Epithelial cell of prostate (primary cell): ENCODE data around the gene CRLF3.
"Not testable (repeated sequence)": the region's sequence is repeated elsewhere in the genome, so short reads cannot be mapped to it uniquely, and the experiment has no call there.

Experiments
- DNase-seq: peaks from one replicate; pipeline ENCODE4 v3.0.0-alpha.2; 2011; ENCODE audit warnings: low read depth, low spot score
- H3K27ac ChIP-seq: fragments of 450-650 bp; 2 replicates; pipeline ENCODE4 v1.5.1; 2017; ENCODE audit warnings: mild to moderate bottlenecking

Gene CRLF3

DNA sequence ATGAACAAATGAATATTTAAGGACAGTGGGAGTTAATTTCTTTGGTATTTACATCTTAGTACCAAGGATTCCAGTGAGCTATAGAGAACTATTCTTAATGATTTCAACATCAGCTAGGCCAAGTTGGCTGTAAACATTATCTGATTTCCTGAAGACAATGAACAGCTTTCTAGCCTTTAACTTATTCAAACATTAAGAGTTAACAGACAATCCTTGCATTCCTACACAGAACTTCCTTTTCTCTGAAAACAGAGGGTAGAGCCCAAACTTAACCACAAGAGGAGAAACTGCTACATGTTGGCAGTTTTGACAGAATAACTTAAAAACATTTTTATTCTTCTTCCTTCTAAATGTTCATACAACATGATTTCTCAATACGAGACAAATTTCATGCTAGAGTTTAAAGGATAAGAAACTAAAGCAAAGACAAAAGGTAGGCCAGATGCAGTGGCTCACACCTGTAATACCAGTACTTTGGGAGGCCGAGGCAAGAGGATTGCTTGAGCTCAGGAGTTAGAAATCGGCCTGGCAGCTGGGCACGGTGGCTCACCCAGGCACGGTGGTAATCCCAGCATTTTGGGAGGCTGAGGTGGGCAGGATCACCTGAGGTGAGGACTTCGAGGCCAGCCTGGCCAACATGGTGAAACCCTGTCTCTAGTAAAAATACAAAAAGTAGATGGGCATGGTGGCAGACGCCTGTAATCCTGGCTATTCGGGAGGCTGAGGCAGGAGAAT is 4.4 kb downstream of the CRLF3 start:
- H3K27ac ChIP-seq: no peak overlapping the region
- DNase-seq: no peak

DNA sequence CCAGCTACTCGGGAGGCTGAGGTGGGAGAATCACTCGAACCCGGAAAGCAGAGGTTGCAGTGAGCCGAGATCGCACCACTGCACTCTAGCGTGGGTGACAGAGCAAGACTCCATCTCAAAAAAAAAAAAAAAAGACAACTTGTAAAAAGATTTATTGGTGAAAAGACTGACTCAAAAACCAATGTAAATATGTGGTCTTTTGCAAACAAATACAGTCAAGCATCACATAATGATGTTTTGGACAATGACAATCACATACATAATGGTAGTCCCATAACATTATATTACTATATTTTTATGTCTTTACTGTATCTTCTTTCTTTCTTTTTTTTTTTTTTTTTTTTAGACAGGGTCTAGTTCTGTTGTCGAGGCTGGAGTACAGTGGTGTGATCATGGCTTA is 8.3 kb downstream of the CRLF3 start:
- no peak overlapping the region for H3K27ac ChIP-seq
- no peak for DNase-seq

DNA sequence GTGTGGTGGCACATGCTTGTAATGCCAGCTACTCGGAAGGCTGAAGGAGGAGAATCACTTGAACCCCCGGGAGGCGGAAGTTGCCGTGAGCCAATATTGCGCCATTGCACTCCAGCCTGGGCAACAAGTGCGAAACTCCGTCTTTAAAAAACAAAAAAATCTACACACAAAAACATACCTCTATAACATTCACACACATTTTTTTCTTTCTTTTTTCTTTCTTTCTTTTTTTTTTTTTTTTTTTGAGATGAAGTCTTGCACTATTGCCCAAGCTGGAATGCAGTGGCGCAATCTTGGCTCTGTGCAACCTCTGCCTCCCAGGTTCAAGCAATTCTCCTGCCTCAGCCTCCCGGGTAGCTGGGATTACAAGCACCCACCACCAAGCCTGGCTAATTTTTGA is 9.6 kb downstream of the CRLF3 start:
- H3K27ac ChIP-seq: peak overlapping the region; percentile 95
- DNase-seq: not testable (repeated sequence)

DNA sequence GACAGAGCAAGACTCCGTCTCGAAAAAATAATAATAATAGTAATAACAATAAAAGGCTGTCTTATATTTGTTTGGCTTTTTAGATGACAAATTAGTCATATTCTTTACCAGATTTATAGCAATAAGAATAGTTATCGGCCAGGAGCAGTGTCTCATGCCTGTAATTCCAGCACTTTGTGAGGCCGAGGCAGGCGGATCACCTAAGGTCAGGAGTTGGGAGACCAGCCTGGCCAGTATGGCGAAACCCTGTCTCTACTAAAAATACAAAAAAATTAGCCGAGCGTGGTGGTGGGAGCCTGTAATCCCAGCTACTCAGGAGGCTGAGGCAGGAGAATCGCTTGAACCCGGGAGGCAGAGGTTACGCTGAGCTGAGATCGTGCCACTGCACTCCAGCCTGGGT is 10.3 kb downstream of the CRLF3 start:
- H3K27ac ChIP-seq: peak overlapping the region; percentile 95
- DNase-seq: not testable (repeated sequence)

DNA sequence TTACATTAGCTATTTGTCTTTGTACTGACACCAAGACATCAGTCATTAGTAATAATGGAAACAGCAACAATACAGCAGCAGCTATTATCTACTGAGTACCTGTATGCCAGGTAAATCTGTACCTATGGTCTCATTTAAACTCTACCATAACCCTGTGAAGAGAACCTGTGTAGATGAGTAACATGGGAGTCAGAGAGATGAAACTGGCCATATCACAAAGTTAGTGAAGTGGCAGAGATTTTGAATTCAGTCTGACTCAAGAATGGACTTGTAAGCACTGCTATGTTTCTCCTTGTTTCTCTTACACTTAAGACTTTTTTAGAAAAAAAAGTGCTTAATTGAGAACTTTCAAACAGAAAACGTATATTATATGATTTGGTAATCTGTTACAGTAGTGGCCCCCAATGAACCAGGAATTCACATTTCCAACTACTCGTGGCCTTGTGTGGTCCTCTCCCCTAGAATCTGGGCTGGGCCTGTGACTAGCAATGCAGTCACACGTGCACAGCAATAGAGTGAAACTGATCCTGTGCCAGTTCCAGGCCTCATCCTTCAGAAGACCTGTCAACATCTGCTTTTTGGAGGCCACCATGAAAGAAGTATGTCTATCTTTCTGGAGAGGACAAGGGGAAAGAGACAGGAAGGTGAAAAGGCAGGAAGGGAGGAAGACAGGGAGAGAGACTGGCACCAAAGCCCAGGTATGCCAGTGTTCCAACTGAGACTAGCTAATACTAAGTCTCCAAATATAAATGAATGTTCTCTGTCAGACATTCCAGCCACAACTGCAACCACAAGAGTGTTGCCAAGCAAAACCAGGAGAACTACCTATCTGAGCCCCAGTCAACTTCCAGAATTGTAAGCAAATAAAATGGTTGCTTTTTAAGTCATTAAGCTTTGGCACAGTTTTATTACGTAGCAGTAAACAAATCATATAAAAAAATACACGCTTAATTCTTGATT is 12.0 kb downstream of the CRLF3 start:
- peak; percentile 60 for DNase-seq
- H3K27ac ChIP-seq: peak overlapping the region; percentile 95

DNA sequence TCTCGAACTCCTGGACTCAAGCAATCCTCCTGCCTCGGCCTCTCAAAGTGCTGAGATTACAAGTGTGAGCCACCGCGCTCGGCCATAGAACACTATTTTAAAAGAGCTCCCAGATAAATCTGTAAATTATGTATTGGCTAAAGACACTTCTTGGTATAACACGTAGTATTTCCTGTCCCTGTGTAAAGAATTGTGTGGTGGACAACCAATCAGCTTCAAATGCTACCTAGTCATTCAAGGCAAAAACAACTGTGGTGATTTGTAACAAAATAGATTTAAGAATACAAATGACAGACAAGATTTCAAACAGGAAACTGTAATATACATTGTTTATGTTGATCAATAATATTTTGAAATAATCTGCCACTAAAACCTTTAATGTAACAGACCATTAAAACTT is 14.6 kb downstream of the CRLF3 start:
- no peak overlapping the region for H3K27ac ChIP-seq
- no peak for DNase-seq

DNA sequence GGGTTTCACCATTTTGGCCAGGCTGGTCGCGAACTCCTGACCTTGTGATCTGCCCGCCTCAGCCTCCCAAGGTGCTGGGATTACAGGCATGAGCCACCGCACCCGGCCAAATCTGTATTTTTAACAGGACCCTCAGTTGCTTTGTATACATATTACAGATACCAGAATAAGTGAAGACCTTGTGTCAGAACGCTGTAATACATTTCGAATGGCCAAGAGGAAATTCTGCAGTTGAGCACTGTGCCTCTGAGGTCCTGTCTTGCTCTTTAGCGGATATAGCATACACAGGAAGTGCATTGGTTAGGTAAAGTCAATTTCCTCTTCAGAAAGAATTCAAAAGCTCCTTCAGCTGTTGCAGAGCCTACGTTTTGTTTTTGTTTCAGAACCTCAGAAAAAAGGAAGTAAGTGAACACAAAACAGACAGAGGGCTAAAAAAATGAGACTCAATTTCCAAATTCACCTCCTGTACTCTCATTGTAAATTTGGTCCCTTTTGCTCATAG is 15.7 kb downstream of the CRLF3 start:
- no peak for DNase-seq
- no peak overlapping the region for H3K27ac ChIP-seq

DNA sequence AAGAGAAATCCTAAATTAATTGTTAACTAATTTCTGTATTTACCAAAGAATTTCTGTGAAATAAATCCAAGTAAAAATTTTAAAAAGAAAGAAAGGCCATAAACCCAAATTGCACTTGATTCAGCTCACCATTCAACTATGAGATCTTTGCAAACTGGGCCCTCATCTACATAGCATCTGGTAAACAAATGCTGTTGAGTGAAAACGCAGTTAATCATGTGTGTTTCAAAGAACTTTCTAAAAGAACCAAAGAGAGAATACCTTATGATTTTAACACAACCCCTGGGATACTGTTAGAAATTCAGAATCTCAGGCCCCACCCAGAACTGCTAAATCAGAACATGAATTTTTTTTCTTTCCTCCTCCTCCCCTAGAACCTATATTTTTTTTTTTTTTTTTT is 16.6 kb downstream of the CRLF3 start:
- H3K27ac ChIP-seq: no peak overlapping the region
- no peak for DNase-seq

DNA sequence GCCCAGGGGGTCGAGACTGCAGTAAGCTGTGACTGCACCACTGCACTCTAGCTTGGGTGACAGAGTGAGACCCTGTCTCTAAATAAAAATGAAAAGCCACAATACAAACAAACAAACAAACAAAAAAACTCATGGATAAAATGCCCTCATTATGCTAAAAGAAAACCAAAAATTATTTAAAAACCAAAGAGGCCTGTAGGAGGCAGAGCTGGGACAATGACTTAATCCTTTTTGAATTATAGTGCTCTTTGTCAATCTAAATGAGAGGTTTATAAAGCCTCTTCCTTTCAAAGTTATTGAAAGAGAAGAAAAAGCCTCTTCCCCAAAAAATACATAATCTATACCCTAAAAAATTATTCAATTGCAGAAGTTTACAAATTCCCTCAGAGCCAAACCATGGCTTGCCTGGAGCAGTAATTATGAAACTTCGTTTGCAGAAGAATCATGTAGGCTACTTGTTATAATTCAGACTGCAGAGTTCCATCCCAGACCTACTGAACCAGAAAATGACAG is 18.5 kb downstream of the CRLF3 start:
- H3K27ac ChIP-seq: no peak overlapping the region
- no peak for DNase-seq

DNA sequence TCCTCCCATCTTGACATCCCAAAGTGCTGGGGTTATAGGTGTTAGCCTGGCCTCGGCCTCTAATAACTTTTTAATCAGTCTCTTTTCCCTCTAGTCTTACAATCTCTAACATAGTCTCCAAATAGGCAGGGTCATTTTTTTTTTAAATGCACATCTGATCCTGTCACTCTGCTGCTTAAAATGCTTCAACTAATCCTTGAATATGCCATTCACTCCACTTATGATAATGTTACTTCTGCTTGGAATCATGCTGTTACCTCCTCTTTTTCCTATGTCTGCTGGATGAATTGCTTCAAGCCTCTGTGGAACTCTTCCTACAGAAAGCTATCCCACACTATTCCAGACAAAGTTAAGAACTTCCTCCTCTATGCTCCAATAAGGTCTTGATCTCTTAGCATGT is 22.8 kb downstream of the CRLF3 start:
- H3K27ac ChIP-seq: no peak overlapping the region
- no peak for DNase-seq

DNA sequence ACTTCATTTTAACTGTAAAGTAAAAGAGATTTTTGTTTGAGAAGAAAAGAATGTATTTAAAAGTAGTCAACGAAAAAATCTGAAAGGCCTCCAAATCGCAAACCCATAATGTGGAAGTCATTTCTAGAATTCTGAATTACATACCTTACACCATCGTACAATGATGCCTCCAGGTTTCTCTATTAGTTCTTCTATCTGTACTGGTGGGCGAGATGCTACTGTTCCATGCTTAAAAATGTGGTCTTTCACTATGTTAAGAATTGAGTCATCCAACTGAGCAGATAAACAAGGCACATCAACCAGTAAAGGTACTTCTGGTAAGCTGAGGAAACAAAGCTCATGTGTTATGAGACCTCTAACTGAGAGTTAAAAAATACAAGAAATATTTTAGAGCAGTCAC is 28.5 kb downstream of the CRLF3 start:
- DNase-seq: no peak
- H3K27ac ChIP-seq: no peak overlapping the region

DNA sequence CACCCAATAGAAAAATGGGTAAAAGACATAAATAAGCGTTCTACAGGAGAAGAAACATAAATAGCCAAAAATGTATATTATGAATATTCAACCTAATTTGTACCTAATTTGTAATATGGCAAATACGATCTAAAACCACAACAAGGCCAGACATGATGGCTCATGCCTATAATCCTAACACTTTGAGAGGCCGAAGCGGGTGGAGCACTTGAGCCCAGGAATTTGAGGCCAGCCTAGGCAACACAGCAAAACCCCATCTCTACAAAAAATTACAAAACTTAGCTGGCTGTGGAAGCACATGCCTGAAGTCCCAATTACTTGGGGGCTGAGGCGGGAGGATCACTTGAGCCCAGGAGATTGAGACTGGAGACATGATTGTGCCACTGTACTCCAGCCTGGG is 30.1 kb downstream of the CRLF3 start:
- no peak for DNase-seq
- H3K27ac ChIP-seq: no peak overlapping the region

DNA sequence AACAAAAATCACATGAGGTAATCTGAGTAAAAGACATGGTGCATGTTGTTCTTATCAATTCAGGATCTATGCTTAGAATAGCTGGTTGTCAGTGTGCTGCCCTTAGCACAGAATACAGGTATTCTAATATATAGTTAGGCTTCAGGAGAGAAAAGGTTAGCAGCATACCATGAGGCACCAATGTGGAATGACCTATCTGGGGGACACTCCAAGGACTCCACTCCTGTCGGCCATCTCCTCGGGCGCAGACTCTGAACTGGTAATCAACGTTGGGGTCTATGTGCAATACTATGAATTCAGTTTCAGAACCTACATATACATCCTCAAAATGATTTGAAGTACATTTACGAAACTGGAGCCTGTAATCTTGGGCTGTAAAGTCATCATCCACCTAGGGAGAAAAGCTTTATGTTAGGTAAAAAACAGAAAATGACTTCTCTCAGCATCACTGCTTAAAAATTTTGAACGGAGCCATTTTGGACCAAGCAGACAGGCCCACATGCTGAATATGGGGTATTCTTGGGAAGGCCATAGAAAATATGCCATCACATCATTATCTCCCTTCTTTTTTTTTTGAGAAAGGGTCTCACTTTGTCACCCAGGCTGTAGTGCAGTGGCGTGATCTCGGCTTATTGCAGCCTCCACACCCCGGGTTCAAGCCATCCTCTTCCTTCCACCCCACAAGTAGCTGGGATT is 31.1 kb downstream of the CRLF3 start:
- no peak overlapping the region for H3K27ac ChIP-seq
- DNase-seq: no peak

DNA sequence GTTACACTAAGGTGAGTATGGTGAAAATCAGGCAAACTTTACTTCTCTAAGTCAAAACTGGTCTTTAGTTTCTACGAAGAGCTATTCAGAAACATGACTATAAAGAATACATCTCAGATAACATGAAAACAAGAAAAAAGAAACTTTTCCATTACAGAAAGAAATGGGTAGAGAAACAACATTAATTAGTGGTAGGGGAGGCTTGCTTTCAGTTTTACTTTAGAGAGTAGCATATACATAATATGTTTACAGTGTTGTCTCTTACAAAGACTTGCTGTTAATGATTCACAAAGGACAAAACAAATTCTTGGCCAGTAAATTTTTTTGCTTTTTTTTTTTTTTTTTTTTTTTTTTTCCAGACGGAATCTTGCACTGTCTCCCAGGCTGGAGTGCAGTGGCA is 34.2 kb downstream of the CRLF3 start:
- DNase-seq: no peak
- H3K27ac ChIP-seq: no peak overlapping the region

DNA sequence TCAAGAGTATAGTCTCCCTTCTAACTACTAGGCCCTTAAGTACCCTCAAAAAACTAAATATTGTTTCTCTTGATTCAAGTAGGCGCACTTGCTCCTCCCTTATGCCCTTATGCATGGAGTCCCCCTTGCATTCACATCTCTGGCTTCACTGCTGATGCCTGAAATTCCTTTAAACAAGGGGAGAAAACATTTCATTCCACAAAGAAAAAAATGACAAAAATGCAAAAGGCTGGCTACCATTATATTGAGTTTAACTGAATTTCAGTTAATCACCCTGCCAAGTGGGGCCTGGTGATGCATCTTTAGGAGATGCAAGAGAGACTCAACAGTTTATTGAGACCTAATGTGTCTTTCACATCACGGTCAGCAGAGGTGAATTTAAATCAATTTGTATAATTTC is 35.6 kb downstream of the CRLF3 start:
- DNase-seq: no peak

DNA sequence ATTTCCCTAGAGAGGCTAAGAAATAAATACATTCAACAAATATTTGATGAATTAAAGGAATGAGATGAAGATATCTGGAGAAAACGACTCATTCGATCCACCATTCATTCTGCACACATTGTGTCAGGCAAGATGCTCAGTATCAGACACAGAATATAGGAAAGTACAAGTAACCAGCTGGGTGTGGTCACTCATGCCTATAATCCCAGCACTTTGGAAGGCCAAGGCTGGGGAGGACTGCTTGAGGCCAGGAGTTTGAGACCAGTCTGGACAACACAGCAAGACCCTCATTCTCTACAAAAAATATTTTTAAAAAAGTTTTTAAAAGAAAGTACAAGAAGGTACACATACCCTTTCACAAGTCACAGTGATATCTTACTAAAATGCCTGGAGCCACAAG is 42.3 kb downstream of the CRLF3 start:
- no peak overlapping the region for H3K27ac ChIP-seq
- DNase-seq: no peak

More for the DNA sequence above, 35.6 kb downstream of the CRLF3 start:
- no peak overlapping the region for H3K27ac ChIP-seq

DNA sequence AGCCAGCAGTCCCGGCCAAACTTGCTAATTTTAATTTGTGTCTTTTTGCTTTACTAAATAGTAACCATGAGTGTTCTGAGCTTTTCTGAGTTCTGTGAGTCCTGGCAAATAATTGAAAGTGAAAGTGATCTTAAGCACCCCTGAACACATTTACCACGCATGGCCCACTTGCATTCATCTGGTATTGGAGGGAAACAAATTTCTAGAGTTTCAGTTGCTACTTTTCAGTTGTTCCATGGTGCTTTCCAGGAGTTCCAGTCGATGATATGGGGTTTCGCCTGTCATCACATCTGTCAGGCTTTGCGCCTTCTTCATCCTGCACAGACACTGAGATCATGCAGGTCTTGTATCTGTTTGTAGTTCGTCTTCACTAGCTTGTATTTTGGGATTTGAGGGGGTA is 44.1 kb downstream of the CRLF3 start:
- no peak overlapping the region for H3K27ac ChIP-seq
- DNase-seq: no peak

DNA sequence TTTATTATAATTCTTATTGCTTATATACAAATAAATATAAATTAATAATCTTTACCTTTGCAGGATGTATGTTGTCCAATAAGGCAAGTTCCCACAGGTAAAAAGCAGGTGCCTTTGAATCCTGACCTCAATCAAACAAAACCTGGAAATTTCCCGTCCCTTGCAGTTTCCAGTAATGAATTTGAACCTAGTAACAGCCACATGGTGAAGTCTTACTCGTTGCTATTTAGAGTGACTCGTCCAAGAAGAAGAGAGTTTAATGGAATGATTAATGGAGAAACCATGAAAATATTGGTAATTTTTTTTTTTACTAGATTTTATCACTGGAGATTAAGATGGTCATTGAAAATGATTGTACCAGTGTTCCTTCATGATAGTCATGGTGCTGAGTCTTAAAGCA is 55.7 kb downstream of the CRLF3 start:
- peak overlapping the region; percentile 33 for H3K27ac ChIP-seq
- DNase-seq: not testable (repeated sequence)

DNA sequence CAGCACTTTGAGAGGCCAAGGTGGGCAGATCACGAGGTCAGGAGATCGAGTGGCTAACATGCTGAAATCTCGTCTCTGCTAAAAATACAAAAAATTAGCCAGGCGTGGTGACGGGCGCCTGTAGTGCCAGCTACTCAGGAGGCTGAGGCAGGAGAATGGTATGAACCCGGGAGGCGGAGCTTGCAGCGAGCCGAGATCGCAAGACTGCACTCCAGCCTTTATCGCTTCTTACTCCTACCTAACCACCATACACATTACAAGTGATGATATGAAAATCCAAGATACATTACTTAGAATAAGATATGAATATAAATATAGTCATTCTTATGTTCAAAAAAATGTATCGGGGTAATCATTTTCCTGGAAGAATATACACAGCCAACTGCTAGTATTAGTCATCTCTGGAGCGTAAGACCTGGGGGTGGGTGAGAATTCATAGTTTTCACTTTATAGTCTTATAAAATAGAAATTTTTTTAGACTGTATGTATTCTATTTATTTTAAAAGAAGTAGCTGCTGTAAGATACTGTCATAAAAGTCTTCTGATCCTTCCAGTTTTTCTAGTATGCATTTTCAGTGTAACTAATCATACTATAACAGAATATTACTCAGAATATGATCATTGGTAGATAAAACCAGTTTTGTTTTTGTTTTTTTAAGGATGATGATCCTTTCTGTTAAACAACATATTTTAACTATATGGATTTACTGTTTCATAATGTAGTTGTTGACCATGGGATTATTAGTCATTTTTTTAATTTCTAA is 56.7 kb downstream of the CRLF3 start:
- peak overlapping the region; percentile 33 for H3K27ac ChIP-seq
- not testable (repeated sequence) for DNase-seq

DNA sequence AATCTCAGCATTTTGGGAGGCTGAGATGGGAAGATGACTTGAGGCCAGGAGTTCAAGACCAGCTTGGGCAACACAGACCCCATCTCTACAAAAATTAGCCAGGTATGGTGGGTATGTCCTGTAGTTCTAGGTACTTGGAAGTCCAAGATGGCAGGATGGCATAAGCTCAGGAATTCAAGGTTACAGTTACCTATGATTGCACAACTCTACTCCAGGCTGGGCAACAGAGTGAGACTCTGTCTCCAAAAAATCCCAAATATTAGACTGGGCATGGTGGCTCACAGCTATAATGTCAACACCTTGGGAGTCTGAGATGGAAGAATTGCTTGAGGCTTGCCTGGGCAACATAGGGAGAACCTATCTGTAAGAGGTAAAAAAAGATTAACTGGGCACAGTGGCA is 63.4 kb downstream of the CRLF3 start:
- H3K27ac ChIP-seq: no peak overlapping the region
- DNase-seq: no peak
